ENCODE results near the gene MEIS1.

- TF ChIP-seq POLR2A (IDR thresholded peaks at IDR 0.05), result no peak
- no peak for TF ChIP-seq CTCF (IDR thresholded peaks at IDR 0.05)
Observed at GRCh38 chr2:66543257-66543767, 108.4 kb downstream of the MEIS1 start.

Data from testis (tissue), 2 donors.